ENCODE results near the gene GPR55.

DNA sequence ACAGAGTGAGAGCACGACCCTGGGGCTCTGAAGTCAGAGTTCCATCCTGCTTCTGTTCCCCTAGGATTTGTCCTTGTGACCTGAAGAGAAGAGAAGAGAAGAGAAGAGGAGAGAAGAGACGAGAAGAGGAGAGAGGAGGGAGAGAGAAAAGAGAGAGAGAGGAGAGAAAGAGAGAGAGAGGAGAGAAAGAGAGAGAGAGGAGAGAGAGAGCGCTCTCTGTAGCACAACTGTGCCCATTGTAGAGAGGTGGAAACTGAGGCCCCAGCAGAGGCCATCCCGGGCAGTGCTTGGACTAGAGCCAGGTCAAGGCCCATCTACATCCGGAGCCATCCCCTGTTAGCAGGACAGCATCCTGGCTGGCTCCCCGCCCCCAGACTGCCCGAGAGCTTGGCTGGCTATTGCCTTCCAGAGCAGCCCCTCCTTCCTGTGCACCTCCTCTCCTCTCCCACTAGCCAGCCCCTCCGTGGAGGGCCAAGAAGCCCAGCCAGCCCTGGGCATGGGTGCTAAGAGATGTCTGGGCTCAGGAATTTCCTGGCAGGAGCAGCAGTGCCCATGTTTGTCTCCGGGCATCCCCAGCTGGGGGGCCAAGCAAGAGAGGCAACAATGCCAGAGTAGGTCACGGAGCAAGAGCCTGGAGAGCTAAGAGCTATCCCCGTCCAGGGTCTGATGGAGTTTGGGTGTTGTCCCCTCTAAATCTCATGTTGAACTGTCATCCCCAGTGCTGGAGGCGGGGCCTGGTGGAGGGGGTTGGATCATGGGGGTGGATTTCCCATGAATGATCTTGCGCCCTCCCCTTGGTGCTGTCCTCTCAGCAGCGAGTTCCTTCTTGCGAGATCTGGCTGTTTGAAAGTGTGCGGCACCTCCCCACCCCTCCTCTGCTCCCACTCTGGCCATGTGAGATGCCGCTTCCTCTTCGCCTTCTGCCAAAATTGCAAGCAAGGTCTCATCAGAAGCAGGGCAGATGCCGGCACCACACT lies 18.2 kb upstream of the GPR55 start:
- TF ChIP-seq POLR2A (IDR thresholded peaks at IDR 0.05) (no peak), CTCF (IDR thresholded peaks at IDR 0.05) (no peak), POLR2AphosphoS5 (IDR thresholded peaks at IDR 0.05) (no peak), EP300 (IDR thresholded peaks at IDR 0.05) (no peak)
